CD4-positive, alpha-beta memory T cell (primary cell): ENCODE data around the gene PLXNA2. TPM values are rescaled to one million over a fixed set of nuclear protein-coding genes. Genes with fewer than 3 reads are reported as not detected.

Source experiments
- CTCF ChIA-PET: fragments of 350-600 bp; sonication (Branson Sonifier 250); formaldehyde crosslinking; loops from one replicate; lab custom pipeline; 2021; ENCODE audit warnings: inconsistent platforms; ENCODE audit not compliant: partially characterized antibody; lab: Charles Lee
- POLR2A ChIA-PET: fragments of 350-600 bp; sonication (Branson Sonifier 250); formaldehyde crosslinking; loops from one replicate; lab custom pipeline; 2021; ENCODE audit not compliant: partially characterized antibody; lab: Charles Lee
- DNase-seq, 5 donors: peaks; one replicate each; pipeline versions ENCODE4 v3.0.0 to v3.0.0-alpha.2; 2020 to 2022; ENCODE audit warnings: mixed read lengths in 1 of 5
- H3K27ac ChIP-seq: one replicate; pipeline ENCODE4 v1.7.0; 2013; ENCODE audit warnings: low read depth, low read length
- H3K27me3 ChIP-seq: 2 replicates; pipeline ENCODE4 v1.7.0; 2013; ENCODE audit warnings: mild to moderate bottlenecking, low read length, moderate library complexity; ENCODE audit not compliant: insufficient read depth
- H3K36me3 ChIP-seq: 2 replicates; pipeline ENCODE4 v1.7.0; 2013; ENCODE audit warnings: mild to moderate bottlenecking, low read length, moderate library complexity; ENCODE audit not compliant: insufficient read depth
- H3K4me1 ChIP-seq: 2 replicates; pipeline ENCODE4 v1.7.0; 2013; ENCODE audit warnings: mild to moderate bottlenecking, low read length, moderate library complexity; ENCODE audit not compliant: insufficient read depth
- H3K4me3 ChIP-seq, 2 donors: one replicate each; pipeline ENCODE4 v1.7.0; 2013; ENCODE audit warnings: low read length in 2 of 2, mild to moderate bottlenecking in 1 of 2
- H3K9me3 ChIP-seq, 2 donors: one replicate each; pipeline ENCODE4 v1.7.0; 2013; ENCODE audit warnings: low read length in 2 of 2, control low read depth in 1 of 2; ENCODE audit not compliant: control insufficient read depth in 1 of 2
- H3K27ac Mint-ChIP-seq, 7 donors: one replicate each; pipeline ENCODE4 v1.8.0; 2020 to 2021; ENCODE audit warnings: mixed read lengths in 7 of 7, mild to moderate bottlenecking in 6 of 7, inconsistent platforms in 3 of 7, moderate library complexity in 3 of 7
- H3K27me3 Mint-ChIP-seq, 2 donors: one replicate each; pipeline ENCODE4 v1.8.0; 2020 to 2021; ENCODE audit warnings: mixed read lengths in 2 of 2
- H3K36me3 Mint-ChIP-seq, 2 donors: one replicate each; pipeline ENCODE4 v1.8.0; 2020 to 2021; ENCODE audit warnings: mixed read lengths in 2 of 2, inconsistent platforms in 1 of 2, mild to moderate bottlenecking in 1 of 2
- H3K4me1 Mint-ChIP-seq, 4 donors: one replicate each; pipeline ENCODE4 v1.8.0; 2020 to 2021; ENCODE audit warnings: mixed read lengths in 4 of 4, mild to moderate bottlenecking in 1 of 4
- H3K4me3 Mint-ChIP-seq, 8 donors: one replicate each; pipeline ENCODE4 v1.8.0; 2020 to 2021; ENCODE audit warnings: mixed read lengths in 8 of 8, mild to moderate bottlenecking in 7 of 8, moderate library complexity in 6 of 8, inconsistent platforms in 3 of 8
- H3K9me3 Mint-ChIP-seq, 8 donors: one replicate each; pipeline ENCODE4 v1.8.0; 2020 to 2021; ENCODE audit warnings: mixed read lengths in 8 of 8, mild to moderate bottlenecking in 5 of 8, inconsistent platforms in 3 of 8, moderate library complexity in 1 of 8
- intact Hi-C: fragments of 100-400 bp; cut with micrococcal nuclease; formaldehyde crosslinking; loops from one replicate; pipeline ENCODE4 v1.15.1; 2023
- polyA plus RNA-seq, 2 donors: library from polyadenylated mRNA; unstranded; fragments of 300-500 nt; fragmentation: Illumina TruSeq; gene quantifications; one replicate each; pipeline ENCODE4 v1.2.3, GENCODE V29; 2021
- total RNA-seq, 2 experiments: library from RNA; stranded (reverse); gene quantifications; one replicate each; pipeline ENCODE4 v1.2.3, GENCODE V29; 2021

Gene PLXNA2
- total and polyA plus RNA-seq, 4 experiments from 2014 or later: 0.10 to 4.0 (median 1.8) TPM

DNA sequence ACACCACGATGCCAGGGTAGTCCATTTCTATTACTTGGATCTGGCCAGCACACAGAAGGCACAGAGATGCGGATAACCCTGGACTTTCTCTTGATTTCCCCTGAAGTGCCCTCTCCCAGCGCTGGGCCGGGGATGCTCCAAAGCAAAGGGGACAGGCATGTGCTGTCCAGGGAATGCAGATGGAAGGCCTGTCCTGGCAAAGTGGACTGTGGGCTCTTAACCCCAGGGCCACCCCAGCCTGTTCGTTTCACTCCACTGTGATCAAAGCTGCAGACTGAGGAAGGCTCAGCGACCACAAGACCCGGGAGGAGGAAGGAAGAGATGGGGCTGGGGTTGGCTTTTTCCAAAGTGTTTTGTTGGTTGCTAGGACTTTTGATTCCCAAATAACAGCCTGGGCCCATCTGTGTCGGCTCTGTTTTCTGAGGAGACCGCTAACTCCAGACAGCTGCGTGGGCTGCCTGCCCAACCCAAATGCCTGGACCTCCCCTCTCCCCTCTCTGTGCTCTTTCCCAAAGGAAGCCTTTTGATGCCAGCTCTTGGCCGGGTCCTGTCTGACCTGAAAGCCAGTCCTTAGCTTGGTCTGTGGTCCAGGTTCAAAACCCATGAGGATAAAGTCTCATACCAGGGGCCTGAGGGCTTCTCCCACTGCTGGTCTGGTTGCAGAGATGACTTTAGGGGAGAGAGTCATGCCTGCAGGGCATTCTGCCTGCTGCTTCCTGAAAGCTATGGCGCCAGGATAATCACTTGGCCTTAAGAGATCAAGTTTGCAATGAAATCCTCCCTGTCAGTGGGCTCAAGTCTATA lies 213.7 kb downstream of the PLXNA2 start:
- H3K27me3 ChIP-seq: no peaks in the 10 kb centered on the region
- Mint-ChIP-seq H3K36me3 (no peaks in the 10 kb centered on the region), H3K9me3 (no peaks in the 10 kb centered on the region), H3K27ac (no peak overlapping the region), H3K4me1 (no peaks in the 10 kb centered on the region), H3K4me3 (no peak overlapping the region), H3K27me3 (peaks cover 6% of the 10 kb centered on the region in 2 donors)
- ChIA-PET POLR2A (no interaction called here), CTCF (interaction anchor here (1.5 to 14.0 kb wide), 3 partner anchors 8 to 211 kb away, joined by 3 to 234 read pairs (median 11); partner anchors contain the start of gene PLXNA2)
- no peaks in the 10 kb centered on the region for H3K4me1 ChIP-seq
- intact Hi-C loops: no loop called here
- no peaks in the 10 kb centered on the region for H3K36me3 ChIP-seq
- H3K9me3 ChIP-seq: no peaks in the 10 kb centered on the region
- DNase-seq: no peak
- H3K4me3 ChIP-seq: no peak overlapping the region
- H3K27ac ChIP-seq: no peak overlapping the region

DNA sequence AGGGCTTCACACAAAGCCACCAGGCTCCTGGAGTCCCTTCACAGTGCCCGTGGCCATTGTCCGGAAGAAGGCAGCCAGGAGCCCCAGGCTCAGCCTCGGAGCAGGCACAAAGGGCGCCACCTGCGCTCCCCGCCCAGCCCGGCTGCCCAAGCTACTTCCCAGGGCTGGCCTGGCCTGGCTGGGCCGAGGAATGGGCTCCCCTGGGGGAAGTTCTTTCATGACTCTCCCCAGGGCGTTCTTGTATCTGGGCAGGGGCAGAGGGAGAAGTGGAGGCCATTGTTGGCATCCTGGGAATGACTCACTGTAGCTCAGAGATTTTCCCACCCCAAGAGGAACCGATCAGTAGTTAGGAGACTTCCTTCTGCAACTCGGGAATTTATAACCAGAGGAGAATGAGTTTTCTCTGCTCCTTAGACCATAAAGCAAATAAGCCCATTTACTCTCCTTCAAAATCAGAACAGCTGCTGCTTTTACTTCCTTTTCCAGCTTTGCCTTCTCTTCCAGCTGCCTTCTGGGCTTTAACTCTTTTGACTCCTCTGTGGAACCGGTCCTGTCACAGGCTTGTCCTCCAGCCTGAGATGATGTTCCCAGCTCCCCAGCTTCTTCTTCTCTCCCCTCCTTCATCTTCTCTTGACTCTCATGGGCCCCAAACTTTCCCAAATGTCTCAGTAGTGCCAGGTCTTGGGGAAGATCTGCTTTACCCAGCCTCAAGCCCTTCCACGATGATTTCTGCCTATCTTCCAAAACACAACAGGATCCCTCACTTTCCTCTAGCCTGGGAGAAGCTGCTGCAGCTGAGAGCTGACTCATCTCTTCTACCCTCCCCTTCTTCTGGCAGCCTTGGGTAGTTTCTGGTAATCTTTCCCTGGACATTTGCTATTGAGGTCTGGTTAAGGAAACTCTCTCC lies 214.6 kb downstream of the PLXNA2 start:
- H3K4me1 ChIP-seq: no peaks in the 10 kb centered on the region
- no peak overlapping the region for H3K27ac ChIP-seq
- Mint-ChIP-seq H3K27me3 (peaks cover 4 to 6% of the 10 kb centered on the region in 2 donors), H3K9me3 (no peaks in the 10 kb centered on the region), H3K27ac (no peak overlapping the region), H3K4me3 (no peak overlapping the region), H3K36me3 (no peaks in the 10 kb centered on the region), H3K4me1 (no peaks in the 10 kb centered on the region)
- ChIA-PET POLR2A (no interaction called here), CTCF (interaction anchor here (1.5 to 14.0 kb wide), 3 partner anchors 7 to 212 kb away, joined by 3 to 234 read pairs (median 11); partner anchors contain the start of gene PLXNA2)
- H3K27me3 ChIP-seq: no peaks in the 10 kb centered on the region
- H3K9me3 ChIP-seq: no peaks in the 10 kb centered on the region
- H3K4me3 ChIP-seq: no peak overlapping the region
- no peaks in the 10 kb centered on the region for H3K36me3 ChIP-seq
- DNase-seq: no peak
- intact Hi-C loops: no loop called here

DNA sequence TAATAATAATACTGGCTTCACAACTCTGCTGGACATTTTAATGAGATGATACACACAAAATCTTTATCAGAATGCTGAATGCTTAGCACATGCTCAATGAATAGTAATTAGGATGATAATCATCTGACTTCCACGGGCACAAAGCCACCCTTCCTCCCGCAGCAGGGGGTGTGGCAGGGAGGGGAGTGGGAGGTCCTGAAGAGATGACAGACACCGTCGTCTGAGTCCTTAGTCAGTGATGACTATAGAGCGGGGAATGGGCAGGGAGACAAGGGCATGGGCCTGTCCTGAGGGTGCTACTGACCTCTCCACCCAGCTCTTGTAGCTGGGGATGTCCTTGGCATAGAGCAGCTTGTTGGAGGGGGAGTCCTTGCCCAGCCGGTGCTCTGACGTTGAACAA lies 215.7 kb downstream of the PLXNA2 start:
- no peak for DNase-seq
- Histone ChIP-seq H3K36me3 (no peaks in the 10 kb centered on the region), H3K4me3 (no peak overlapping the region), H3K27ac (no peak overlapping the region), H3K9me3 (no peaks in the 10 kb centered on the region), H3K4me1 (no peaks in the 10 kb centered on the region), H3K27me3 (no peaks in the 10 kb centered on the region)
- no peaks in the 10 kb centered on the region for H3K36me3 Mint-ChIP-seq
- ChIA-PET CTCF (interaction anchor here (14.0 kb wide), 1 partner anchor 213 kb away, joined by 234 read pairs; the partner anchor contains the start of gene PLXNA2), POLR2A (no interaction called here)
- H3K27me3 Mint-ChIP-seq: peaks cover 4 to 6% of the 10 kb centered on the region in 2 donors
- H3K9me3 Mint-ChIP-seq: no peaks in the 10 kb centered on the region
- H3K27ac Mint-ChIP-seq: no peak overlapping the region
- no peaks in the 10 kb centered on the region for H3K4me1 Mint-ChIP-seq
- no peak overlapping the region for H3K4me3 Mint-ChIP-seq
- intact Hi-C loops: no loop called here

DNA sequence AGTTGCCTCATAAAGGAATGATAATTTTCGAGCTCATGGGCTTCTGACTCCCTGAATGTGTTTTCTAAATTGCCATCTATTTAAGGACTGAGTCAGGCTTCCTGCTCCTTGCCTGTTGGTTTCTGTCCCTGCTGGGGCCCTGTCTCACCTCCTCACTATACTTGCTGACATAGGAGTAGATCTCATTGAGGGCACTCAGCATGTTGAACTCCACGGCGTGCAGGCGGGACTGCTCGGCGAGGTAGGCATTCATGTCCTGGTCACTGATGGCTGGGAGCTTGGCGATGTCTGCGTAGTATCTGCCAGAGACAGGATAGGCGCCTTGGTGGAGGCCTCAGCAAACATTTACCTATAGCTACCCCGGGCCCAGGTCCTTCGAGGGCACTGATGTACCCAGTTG lies 216.3 kb downstream of the PLXNA2 start:
- Mint-ChIP-seq H3K36me3 (no peaks in the 10 kb centered on the region), H3K4me3 (no peak overlapping the region), H3K27ac (no peak overlapping the region), H3K4me1 (no peaks in the 10 kb centered on the region), H3K27me3 (peaks cover 4 to 6% of the 10 kb centered on the region in 2 donors), H3K9me3 (no peaks in the 10 kb centered on the region)
- no peaks in the 10 kb centered on the region for H3K27me3 ChIP-seq
- DNase-seq: no peak
- H3K27ac ChIP-seq: no peak overlapping the region
- H3K36me3 ChIP-seq: no peaks in the 10 kb centered on the region
- no peaks in the 10 kb centered on the region for H3K9me3 ChIP-seq
- intact Hi-C loops: no loop called here
- H3K4me1 ChIP-seq: no peaks in the 10 kb centered on the region
- ChIA-PET CTCF (interaction anchor here (14.0 kb wide), 1 partner anchor 214 kb away, joined by 234 read pairs; the partner anchor contains the start of gene PLXNA2), POLR2A (no interaction called here)
- H3K4me3 ChIP-seq: no peak overlapping the region

DNA sequence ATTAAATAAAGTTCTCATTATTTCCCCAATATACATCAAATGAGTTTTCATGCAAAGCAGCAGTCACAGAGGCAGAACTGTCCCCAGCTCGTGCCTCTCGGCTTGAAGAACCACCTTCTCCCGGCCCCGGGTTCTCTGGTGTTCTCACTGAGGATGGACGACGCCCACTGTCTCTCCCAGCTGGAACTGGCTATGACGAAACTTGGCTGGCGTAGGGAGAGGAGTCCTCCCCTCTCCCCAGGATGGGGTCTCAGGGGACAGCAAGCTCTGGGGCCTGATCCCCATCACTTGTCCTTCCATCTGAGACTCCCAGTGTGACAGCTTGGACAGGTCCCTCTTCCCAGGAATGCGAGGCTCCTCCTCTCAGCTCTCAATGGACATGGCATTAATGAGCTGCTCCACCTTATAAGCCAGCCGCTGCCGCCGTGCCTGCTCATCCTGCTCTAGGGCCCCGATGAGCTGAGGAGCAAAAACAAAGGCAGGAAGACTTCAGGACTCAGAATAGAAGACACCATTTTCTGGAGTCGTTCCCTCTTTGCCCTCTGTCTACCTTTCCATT lies 217.2 kb downstream of the PLXNA2 start:
- no peaks in the 10 kb centered on the region for H3K9me3 Mint-ChIP-seq
- H3K36me3 ChIP-seq: no peaks in the 10 kb centered on the region
- CTCF ChIA-PET: interaction anchor here (14.0 kb wide), 1 partner anchor 214 kb away, joined by 234 read pairs; the partner anchor contains the start of gene PLXNA2

DNA sequence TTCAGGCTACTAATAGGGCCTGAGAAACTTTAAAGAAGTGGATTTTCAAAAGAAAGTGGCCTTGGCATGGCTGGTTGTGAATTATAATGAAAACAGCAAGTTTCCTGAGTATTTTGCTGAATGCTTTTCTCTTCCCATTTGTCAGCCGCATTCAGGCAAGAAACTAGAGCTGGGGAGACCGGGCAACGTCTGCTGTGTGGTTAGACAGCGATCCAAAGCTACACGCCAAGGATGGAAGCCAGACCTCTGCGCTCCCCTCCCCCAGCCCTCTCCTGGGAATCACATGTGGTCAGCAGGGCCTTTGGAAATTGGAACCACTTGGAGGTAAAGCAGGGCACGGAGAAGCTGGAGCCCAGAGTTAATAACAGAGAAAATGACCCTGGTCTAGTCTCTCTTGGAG lies 219.2 kb downstream of the PLXNA2 start:
- Histone ChIP-seq H3K27ac (no peak overlapping the region), H3K36me3 (no peaks in the 10 kb centered on the region), H3K27me3 (no peaks in the 10 kb centered on the region), H3K9me3 (no peaks in the 10 kb centered on the region), H3K4me3 (no peak overlapping the region), H3K4me1 (no peaks in the 10 kb centered on the region)
- Mint-ChIP-seq H3K36me3 (no peaks in the 10 kb centered on the region), H3K27me3 (peaks cover 4% of the 10 kb centered on the region in 2 donors), H3K4me3 (no peak overlapping the region), H3K9me3 (peaks cover 0 to 3% (median 0%) of the 10 kb centered on the region in 8 donors), H3K4me1 (no peaks in the 10 kb centered on the region), H3K27ac (no peak overlapping the region)
- POLR2A ChIA-PET: no interaction called here
- CTCF ChIA-PET: interaction anchor here (1.3 to 14.0 kb wide), 3 partner anchors 26 to 216 kb away, joined by 3 to 234 read pairs (median 3); partner anchors contain the start of gene PLXNA2
- DNase-seq: no peak
- intact Hi-C loops: no loop called here

More for the DNA sequence above, 217.2 kb downstream of the PLXNA2 start:
- Mint-ChIP-seq H3K4me3 (no peak overlapping the region), H3K27ac (no peak overlapping the region), H3K4me1 (no peaks in the 10 kb centered on the region), H3K36me3 (no peaks in the 10 kb centered on the region), H3K27me3 (peaks cover 4 to 6% of the 10 kb centered on the region in 2 donors)
- H3K27me3 ChIP-seq: no peaks in the 10 kb centered on the region
- H3K27ac ChIP-seq: no peak overlapping the region
- no peak for DNase-seq
- no peak overlapping the region for H3K4me3 ChIP-seq
- H3K4me1 ChIP-seq: no peaks in the 10 kb centered on the region
- POLR2A ChIA-PET: no interaction called here
- H3K9me3 ChIP-seq: no peaks in the 10 kb centered on the region
- intact Hi-C loops: no loop called here
